H1 (cell line): ENCODE results near the gene SYT2. TPM values are rescaled to one million over a fixed set of nuclear protein-coding genes. Genes with fewer than 3 reads are reported as not detected.

ENCODE experiments used
- CTCF ChIA-PET: fragments of 300-600 bp; sonication (Branson Sonifier 250); formaldehyde crosslinking; loops from one replicate; lab custom pipeline; 2021; ENCODE audit not compliant: partially characterized antibody; lab: Charles Lee
- POLR2A ChIA-PET: fragments of 300-600 bp; sonication (Branson Sonifier 250); formaldehyde crosslinking; loops from one replicate; lab custom pipeline; 2021; ENCODE audit warnings: inconsistent platforms; ENCODE audit not compliant: partially characterized antibody; lab: Charles Lee
- DNase-seq, 2 experiments: peaks; one replicate each; pipeline versions ENCODE4 v3.0.0 to v3.0.0-alpha.2; 2010 to 2022; ENCODE audit warnings: low spot score in 2 of 2, low read depth in 1 of 2, mixed read lengths in 1 of 2
- FAIRE-seq: peaks from 2 replicates; lab custom pipeline; 2011; peaks lifted over from hg19 to GRCh38; lab: Jason Lieb, UNC
- H2AFZ ChIP-seq: 2 replicates; pipeline ENCODE4 v1.8.1; 2012; ENCODE audit warnings: low read length, inconsistent platforms
- H2AK5ac ChIP-seq: 2 replicates; pipeline ENCODE4 v1.6.1; 2013; ENCODE audit warnings: low read depth, low read length
- H2BK120ac ChIP-seq: replicated peaks from 2 replicates; pipeline ENCODE3; 2013; ENCODE audit warnings: low read depth, low read length, inconsistent platforms
- H2BK12ac ChIP-seq: 2 replicates; pipeline ENCODE4 v1.6.1; 2013; ENCODE audit warnings: low read depth, low read length
- H2BK15ac ChIP-seq: 2 replicates; pipeline ENCODE4 v1.6.1; 2013; ENCODE audit warnings: low read length
- H2BK20ac ChIP-seq: 2 replicates; pipeline ENCODE4 v1.6.1; 2013; ENCODE audit warnings: low read length
- H2BK5ac ChIP-seq: 2 replicates; pipeline ENCODE4 v1.6.1; 2013; ENCODE audit warnings: low read depth, low read length
- H3K14ac ChIP-seq: 2 replicates; pipeline ENCODE4 v1.6.1; 2013; ENCODE audit warnings: inconsistent platforms; ENCODE audit not compliant: insufficient read length
- H3K18ac ChIP-seq: 2 replicates; pipeline ENCODE4 v1.6.1; 2013; ENCODE audit warnings: low read length; ENCODE audit errors: extremely low read depth
- H3K23ac ChIP-seq: 2 replicates; pipeline ENCODE4 v1.6.1; 2013; ENCODE audit warnings: inconsistent platforms; ENCODE audit not compliant: insufficient read length
- H3K23me2 ChIP-seq: 2 replicates; pipeline ENCODE4 v1.6.1; 2013; ENCODE audit warnings: low read depth, low read length
- H3K27ac ChIP-seq: 2 replicates; pipeline ENCODE4 v1.6.1; 2011; ENCODE audit warnings: low read depth, low read length, inconsistent platforms
- H3K27me3 ChIP-seq, 4 experiments: replicated peaks in 1 of 4; 1 replicate in 1 of 4; 2 replicates in 3 of 4; pipeline versions ENCODE4 v1.6.1 to v1.8.1; 2011 to 2013; ENCODE audit warnings: low read length in 3 of 4, mild to moderate bottlenecking in 3 of 4, inconsistent platforms in 2 of 4, mixed read lengths in 2 of 4, moderate library complexity in 1 of 4; ENCODE audit not compliant: control insufficient read depth in 3 of 4, insufficient read depth in 3 of 4; ENCODE audit errors: extremely low read depth in 1 of 4
- H3K36me3 ChIP-seq, 4 experiments: 2 replicates each; pipeline versions ENCODE4 v1.6.1 to v1.8.1; 2011 to 2013; ENCODE audit warnings: mild to moderate bottlenecking in 4 of 4, low read length in 3 of 4, moderate library complexity in 2 of 4, control low read depth in 1 of 4, inconsistent platforms in 1 of 4; ENCODE audit not compliant: insufficient read depth in 4 of 4, control insufficient read depth in 2 of 4
- H3K4ac ChIP-seq: replicated peaks from 2 replicates; pipeline ENCODE3; 2013; ENCODE audit warnings: low read length, low read depth, mixed read lengths, inconsistent platforms; ENCODE audit not compliant: insufficient read length
- H3K4me1 ChIP-seq, 4 experiments: replicated peaks in 1 of 4; 1 replicate in 1 of 4; 2 replicates in 3 of 4; pipeline versions ENCODE4 v1.6.1 to v1.8.1; 2011 to 2013; ENCODE audit warnings: low read length in 3 of 4, inconsistent platforms in 2 of 4, mixed read lengths in 1 of 4; ENCODE audit not compliant: insufficient read depth in 4 of 4, control insufficient read depth in 3 of 4
- H3K4me2 ChIP-seq, 2 experiments: 2 replicates each; pipeline versions ENCODE4 v1.6.1 to v1.8.1; 2011 to 2013; ENCODE audit warnings: low read depth in 2 of 2, low read length in 2 of 2, control low read depth in 1 of 2, inconsistent platforms in 1 of 2, mild to moderate bottlenecking in 1 of 2; ENCODE audit not compliant: insufficient read depth in 1 of 2
- H3K4me3 ChIP-seq, 4 experiments: fragments of 200-600, 300-600 bp in 1 of 4; sonication (generic), shearing (Covaris generic), sonication (Bioruptor Twin) in 1 of 4; 2 replicates each; pipeline versions ENCODE4 v1.5.1 to v1.8.1; 2011 to 2016; ENCODE audit warnings: low read length in 4 of 4, low read depth in 3 of 4, control low read depth in 2 of 4, inconsistent platforms in 2 of 4, mild to moderate bottlenecking in 2 of 4, mixed read lengths in 1 of 4, moderate library complexity in 1 of 4; ENCODE audit not compliant: insufficient read depth in 2 of 4; ENCODE audit errors: extremely low read depth in 1 of 4
- H3K56ac ChIP-seq: replicated peaks from 2 replicates; pipeline ENCODE3; 2013; ENCODE audit warnings: low read depth, mild to moderate bottlenecking, mixed read lengths, low read length, inconsistent platforms; ENCODE audit not compliant: insufficient read length
- H3K79me1 ChIP-seq: 2 replicates; pipeline ENCODE4 v1.6.1; 2013; ENCODE audit warnings: low read depth, low read length, control low read depth
- H3K79me2 ChIP-seq, 2 experiments: 2 replicates each; pipeline versions ENCODE4 v1.6.1 to v1.8.1; 2012 to 2013; ENCODE audit warnings: low read length in 2 of 2, mild to moderate bottlenecking in 2 of 2, inconsistent platforms in 1 of 2; ENCODE audit not compliant: insufficient read depth in 2 of 2, control insufficient read depth in 1 of 2
- H3K9ac ChIP-seq, 4 experiments: replicated peaks in 1 of 4; 1 replicate in 1 of 4; 2 replicates in 3 of 4; pipeline versions ENCODE4 v1.6.1 to v1.8.1; 2011 to 2013; ENCODE audit warnings: low read depth in 3 of 4, low read length in 3 of 4, control low read depth in 2 of 4, mild to moderate bottlenecking in 2 of 4, moderate library complexity in 2 of 4, inconsistent platforms in 1 of 4; ENCODE audit errors: extremely low read depth in 1 of 4
- H3K9me3 ChIP-seq, 2 experiments: 2 replicates each; pipeline versions ENCODE4 v1.6.1 to v1.8.1; 2012 to 2013; ENCODE audit warnings: mild to moderate bottlenecking in 2 of 2, moderate library complexity in 2 of 2, control low read depth in 1 of 2, inconsistent platforms in 1 of 2, low read depth in 1 of 2, low read length in 1 of 2, mixed read lengths in 1 of 2; ENCODE audit not compliant: insufficient read depth in 2 of 2
- H4K20me1 ChIP-seq, 2 experiments: replicated peaks in 1 of 2; 2 replicates each; pipeline versions ENCODE3 to v1.8.1; 2011 to 2013; ENCODE audit warnings: inconsistent platforms in 2 of 2, low read length in 2 of 2, mild to moderate bottlenecking in 1 of 2; ENCODE audit not compliant: insufficient read depth in 2 of 2, control insufficient read depth in 1 of 2
- H4K5ac ChIP-seq: 2 replicates; pipeline ENCODE4 v1.6.1; 2013; ENCODE audit warnings: low read length, low read depth, mixed read lengths, inconsistent platforms; ENCODE audit not compliant: insufficient read length
- H4K8ac ChIP-seq: 2 replicates; pipeline ENCODE4 v1.8.0; 2013; ENCODE audit warnings: mild to moderate bottlenecking, moderate library complexity, low read length, inconsistent platforms; ENCODE audit not compliant: insufficient read depth; ENCODE audit errors: extremely low read depth
- H4K91ac ChIP-seq: replicated peaks from 2 replicates; pipeline ENCODE3; 2013; ENCODE audit warnings: low read length, mixed read lengths, inconsistent platforms; ENCODE audit not compliant: insufficient read length
- CHD2 ChIP-seq: IDR thresholded peaks from 2 replicates; pipeline ENCODE4 v1.6.1; 2012; ENCODE audit warnings: low read length, improper control_type of control experiment
- RAD21 ChIP-seq, 2 experiments: IDR thresholded peaks in 1 of 2; conservative IDR thresholded peaks in 1 of 2; 2 replicates each; pipeline ENCODE4 v1.6.1; 2011; ENCODE audit warnings: low read depth in 2 of 2, low read length in 2 of 2, improper control_type of control experiment in 1 of 2, inconsistent platforms in 1 of 2, mild to moderate bottlenecking in 1 of 2, moderate library complexity in 1 of 2
- RFX5 ChIP-seq: IDR thresholded peaks from 2 replicates; pipeline ENCODE4 v1.6.1; 2011; ENCODE audit warnings: low read depth, low read length, improper control_type of control experiment, borderline replicate concordance
- SP4 ChIP-seq: IDR thresholded peaks from 2 replicates; pipeline ENCODE4 v1.6.1; 2012; ENCODE audit warnings: low read length, inconsistent platforms
- TEAD4 ChIP-seq: IDR thresholded peaks from 2 replicates; pipeline ENCODE4 v1.6.1; 2012; ENCODE audit warnings: low read depth, low read length, inconsistent platforms, mixed read lengths
- WGBS, 2 experiments: shearing (Covaris generic) in 1 of 2; methylation state at CpG; one replicate each; pipeline versions ENCODE4 v1.1.6 to v1.1.7; 2013 to 2015; ENCODE audit warnings: low lambda C conversion rate in 2 of 2, mixed read lengths in 2 of 2, inconsistent platforms in 1 of 2, low coverage in 1 of 2, missing lambda C conversion rate in 1 of 2; ENCODE audit not compliant: insufficient replicate concordance in 2 of 2, insufficient coverage in 1 of 2, insufficient read length in 1 of 2; ENCODE audit errors: extremely low coverage in 1 of 2, missing lambda C conversion rate in 1 of 2; 5-methylcytosine and 5-hydroxymethylcytosine counted together
- polyA plus RNA-seq, 7 experiments: library from polyadenylated mRNA; depleted of rRNA in 3 of 7; stranded (reverse) in 5 of 7; unstranded in 2 of 7; fragments of >200 nt in 5 of 7; fragments of 200-250 nt in 2 of 7; gene quantifications; 1 replicate in 5 of 7; 2 replicates in 1 of 7; 4 replicates in 1 of 7; pipeline versions ENCODE4 v1.2.1 to v1.2.3, GENCODE V29; 2011 to 2013; ENCODE audit warnings: missing spikeins in 2 of 7, mixed read lengths in 2 of 7
- total RNA-seq: library from RNA; stranded (reverse); fragmentation: NEBNext Ultra II Directional; extraction: Animal tissue kit (Norgen Biotek cat#: 25700); gene quantifications from 2 replicates; pipeline ENCODE4 v1.2.1, GENCODE V29; 2021
- TF ChIP-seq, protein P1 (sequence below), 3 experiments: IDR thresholded peaks; 1 replicate in 2 of 3; 2 replicates in 1 of 3; pipeline versions ENCODE4 v1.5.1 to v1.6.1; 2011; ENCODE audit warnings: low read length in 3 of 3, mild to moderate bottlenecking in 3 of 3, inconsistent platforms in 2 of 3, low read depth in 1 of 3, moderate library complexity in 1 of 3; ENCODE audit not compliant: insufficient read depth in 1 of 3; ENCODE audit errors: control extremely low read depth in 1 of 3

The SYT2 gene
- total and polyA plus RNA-seq, 2 of the 8 experiments (the other 6 are each of a cell fraction or from before 2014, with no cell fraction given) = 2.8 to 11.0 TPM

DNA sequence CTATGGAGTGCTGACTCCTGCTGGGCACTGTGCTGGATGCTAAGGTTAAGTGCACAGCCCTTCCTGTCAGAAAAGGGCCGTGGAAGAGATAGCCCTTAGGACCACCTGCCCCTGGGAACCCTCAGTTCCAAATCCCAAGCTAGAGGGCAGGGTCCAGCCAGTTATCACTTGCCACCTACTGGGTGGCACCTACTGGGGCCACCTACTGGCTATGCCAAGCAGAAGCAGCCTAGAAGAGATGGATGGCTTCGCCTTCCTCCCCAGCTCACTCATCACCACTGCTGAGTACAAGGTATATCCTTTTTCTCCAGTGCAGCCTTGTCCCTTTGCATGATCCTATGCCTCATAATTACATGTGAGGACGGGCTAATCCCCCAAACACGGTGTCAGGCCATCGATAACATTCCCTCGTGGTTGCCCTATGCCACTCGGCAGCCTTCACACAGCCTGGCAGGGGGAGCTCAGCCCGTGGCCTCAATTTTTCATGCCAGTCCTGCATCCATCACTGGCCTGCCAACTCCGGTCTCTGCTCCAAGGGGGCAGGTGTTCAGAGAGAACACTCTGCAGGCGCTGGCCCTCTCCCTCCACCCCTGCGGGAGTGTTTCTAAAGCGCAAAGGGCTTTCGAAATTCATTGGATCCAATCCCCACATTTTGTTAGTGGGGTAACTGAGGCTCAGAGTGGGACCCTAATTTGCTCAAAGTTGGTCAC is 49.0 kb downstream of the SYT2 start:
- WGBS, 2 experiments = 90% methylated on average over 13 of the region's 13 CpGs; no CpG with 5 or more reads in 1 of the 2 experiments
- CTCF ChIA-PET = interaction anchor here (0.6 to 8.3 kb wide), 16 partner anchors 10 to 331 kb away, joined by 3 to 146 read pairs (median 16); partner anchors contain the start of gene SYT2

More for the DNA sequence above, 49.0 kb downstream of the SYT2 start:
- no peak overlapping the region for H4K5ac ChIP-seq
- H3K18ac ChIP-seq = no peak overlapping the region
- no peaks in the 10 kb centered on the region for H3K79me1 ChIP-seq
- no peaks in the 10 kb centered on the region for H3K79me2 ChIP-seq
- H3K56ac ChIP-seq = no peak overlapping the region
- H4K8ac ChIP-seq = no peak overlapping the region
- no peak overlapping the region for H4K91ac ChIP-seq
- no peak overlapping the region for H3K9ac ChIP-seq
- H3K4me3 ChIP-seq = no peak overlapping the region
- peaks cover 0 to 3% (median 1%) of the 10 kb centered on the region in 4 experiments; a peak in 3 of 7 replicates for H3K4me1 ChIP-seq
- H3K4me2 ChIP-seq = no peak overlapping the region
- no peak overlapping the region for H2BK20ac ChIP-seq
- H2AK5ac ChIP-seq = no peak overlapping the region
- H3K23me2 ChIP-seq = no peaks in the 10 kb centered on the region
- H3K36me3 ChIP-seq = no peaks in the 10 kb centered on the region
- H2BK5ac ChIP-seq = no peak overlapping the region
- TF ChIP-seq TEAD4 = no peak
- TF ChIP-seq, protein P1, sequence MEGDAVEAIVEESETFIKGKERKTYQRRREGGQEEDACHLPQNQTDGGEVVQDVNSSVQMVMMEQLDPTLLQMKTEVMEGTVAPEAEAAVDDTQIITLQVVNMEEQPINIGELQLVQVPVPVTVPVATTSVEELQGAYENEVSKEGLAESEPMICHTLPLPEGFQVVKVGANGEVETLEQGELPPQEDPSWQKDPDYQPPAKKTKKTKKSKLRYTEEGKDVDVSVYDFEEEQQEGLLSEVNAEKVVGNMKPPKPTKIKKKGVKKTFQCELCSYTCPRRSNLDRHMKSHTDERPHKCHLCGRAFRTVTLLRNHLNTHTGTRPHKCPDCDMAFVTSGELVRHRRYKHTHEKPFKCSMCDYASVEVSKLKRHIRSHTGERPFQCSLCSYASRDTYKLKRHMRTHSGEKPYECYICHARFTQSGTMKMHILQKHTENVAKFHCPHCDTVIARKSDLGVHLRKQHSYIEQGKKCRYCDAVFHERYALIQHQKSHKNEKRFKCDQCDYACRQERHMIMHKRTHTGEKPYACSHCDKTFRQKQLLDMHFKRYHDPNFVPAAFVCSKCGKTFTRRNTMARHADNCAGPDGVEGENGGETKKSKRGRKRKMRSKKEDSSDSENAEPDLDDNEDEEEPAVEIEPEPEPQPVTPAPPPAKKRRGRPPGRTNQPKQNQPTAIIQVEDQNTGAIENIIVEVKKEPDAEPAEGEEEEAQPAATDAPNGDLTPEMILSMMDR (IDR thresholded peaks at IDR 0.05; ENCODE audit: control extremely low read depth in 1 of 3, insufficient read depth in 1 of 3, low read depth in 1 of 3, low read length in 3 of 3) = peak; percentile 52 to 91 (median 69)
- TF ChIP-seq RFX5 = no peak
- peak; percentile 23 to 58; a peak in 2 of 4 replicates for TF ChIP-seq RAD21 (IDR thresholded peaks at IDR 0.05 in 1 of 2, conservative IDR thresholded peaks at IDR 0.05 in 1 of 2; ENCODE audit: low read depth in 2 of 2, low read length in 2 of 2)
- no peak for TF ChIP-seq SP4
- TF ChIP-seq CHD2 = no peak
- H3K23ac ChIP-seq = no peak overlapping the region
- H2BK12ac ChIP-seq = no peak overlapping the region
- FAIRE-seq (no peak), DNase-seq (no peak)
- no peaks in the 10 kb centered on the region for H3K9me3 ChIP-seq
- no peak overlapping the region for H3K27ac ChIP-seq
- no peak overlapping the region for H2BK120ac ChIP-seq
- H3K27me3 ChIP-seq = no peaks in the 10 kb centered on the region
- H2AFZ ChIP-seq = no peak overlapping the region
- peaks cover 0 to 17% of the 10 kb centered on the region in 2 experiments for H4K20me1 ChIP-seq
- no peak overlapping the region for H3K14ac ChIP-seq
- POLR2A ChIA-PET = interaction anchor here (0.9 kb wide), 1 partner anchor 15 kb away, joined by 3 read pairs; no protein-coding TSS in a partner anchor
- no peak overlapping the region for H2BK15ac ChIP-seq
- H3K4ac ChIP-seq = no peak overlapping the region
